ENCODE data around the gene MYL12B. TPM values are rescaled to one million over a fixed set of nuclear protein-coding genes. Genes with fewer than 3 reads are reported as not detected.
A peak's percentile ranks its signal among the peaks of the same experiment; 100 is the strongest.

The MYL12B gene
- total RNA-seq, 4 donors from 2014 or later: 362 to 430 (median 386) TPM

DNA sequence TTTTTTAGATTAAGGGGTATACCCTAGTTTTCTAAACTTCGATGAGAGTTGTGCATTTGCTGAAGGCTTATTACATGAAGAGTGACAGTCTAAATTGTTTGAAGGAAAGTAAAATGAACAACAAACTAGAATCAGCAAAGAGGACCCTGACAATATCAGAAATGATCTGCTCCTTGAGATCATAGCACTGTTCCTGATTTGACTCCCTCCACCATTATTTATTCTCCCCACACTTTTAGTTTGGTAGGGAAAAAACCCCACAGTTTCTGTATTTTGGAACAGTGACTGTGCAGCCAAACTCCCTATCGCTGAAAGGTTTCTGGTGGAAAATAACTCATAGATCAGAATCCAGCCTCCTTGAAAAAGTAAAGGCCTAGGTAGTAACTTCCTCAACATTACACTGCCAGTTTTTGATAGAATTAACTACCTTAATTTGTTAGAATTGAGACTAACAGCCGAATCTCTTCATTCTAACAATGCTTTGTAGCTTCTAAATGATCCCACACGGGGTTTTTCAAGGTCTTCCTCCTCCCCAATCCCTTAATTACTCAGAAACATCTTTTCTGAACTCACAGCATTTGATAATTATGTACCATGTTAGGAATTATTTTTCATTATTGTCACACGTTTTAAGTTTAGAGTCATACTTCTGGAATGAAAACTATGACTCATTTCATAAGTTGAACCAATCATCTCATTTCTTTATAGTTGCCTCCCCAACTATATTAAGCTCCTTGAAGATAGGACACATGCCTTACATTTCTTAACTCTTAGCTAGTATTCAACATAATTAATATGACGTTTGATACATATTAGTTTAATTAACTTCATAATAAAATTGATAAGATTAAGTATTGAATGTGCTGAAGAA, 11.5 kb upstream of the MYL12B start:
- TF ChIP-seq, protein P1, sequence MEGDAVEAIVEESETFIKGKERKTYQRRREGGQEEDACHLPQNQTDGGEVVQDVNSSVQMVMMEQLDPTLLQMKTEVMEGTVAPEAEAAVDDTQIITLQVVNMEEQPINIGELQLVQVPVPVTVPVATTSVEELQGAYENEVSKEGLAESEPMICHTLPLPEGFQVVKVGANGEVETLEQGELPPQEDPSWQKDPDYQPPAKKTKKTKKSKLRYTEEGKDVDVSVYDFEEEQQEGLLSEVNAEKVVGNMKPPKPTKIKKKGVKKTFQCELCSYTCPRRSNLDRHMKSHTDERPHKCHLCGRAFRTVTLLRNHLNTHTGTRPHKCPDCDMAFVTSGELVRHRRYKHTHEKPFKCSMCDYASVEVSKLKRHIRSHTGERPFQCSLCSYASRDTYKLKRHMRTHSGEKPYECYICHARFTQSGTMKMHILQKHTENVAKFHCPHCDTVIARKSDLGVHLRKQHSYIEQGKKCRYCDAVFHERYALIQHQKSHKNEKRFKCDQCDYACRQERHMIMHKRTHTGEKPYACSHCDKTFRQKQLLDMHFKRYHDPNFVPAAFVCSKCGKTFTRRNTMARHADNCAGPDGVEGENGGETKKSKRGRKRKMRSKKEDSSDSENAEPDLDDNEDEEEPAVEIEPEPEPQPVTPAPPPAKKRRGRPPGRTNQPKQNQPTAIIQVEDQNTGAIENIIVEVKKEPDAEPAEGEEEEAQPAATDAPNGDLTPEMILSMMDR (IDR thresholded peaks at IDR 0.05): no peak
- TF ChIP-seq POLR2A (IDR thresholded peaks at IDR 0.05): no peak
- Histone ChIP-seq H3K27ac (peak overlapping the region; percentile 73 to 100 (median 92)), H3K9me3 (no peaks in the 10 kb centered on the region), H3K4me3 (peak overlapping the region in 2 of 4 donors; percentile 93 to 100), H3K36me3 (peaks cover 9 to 32% (median 16%) of the 10 kb centered on the region in 3 donors), H3K27me3 (no peaks in the 10 kb centered on the region), H3K4me1 (peaks cover 5 to 69% (median 31%) of the 10 kb centered on the region in 3 donors)
- no peak for DNase-seq
- 24 to 32% methylated on average over 6 of the region's 6 CpGs for WGBS, 2 donors
- intact Hi-C loops (cut with DNase I): no loop called here

DNA sequence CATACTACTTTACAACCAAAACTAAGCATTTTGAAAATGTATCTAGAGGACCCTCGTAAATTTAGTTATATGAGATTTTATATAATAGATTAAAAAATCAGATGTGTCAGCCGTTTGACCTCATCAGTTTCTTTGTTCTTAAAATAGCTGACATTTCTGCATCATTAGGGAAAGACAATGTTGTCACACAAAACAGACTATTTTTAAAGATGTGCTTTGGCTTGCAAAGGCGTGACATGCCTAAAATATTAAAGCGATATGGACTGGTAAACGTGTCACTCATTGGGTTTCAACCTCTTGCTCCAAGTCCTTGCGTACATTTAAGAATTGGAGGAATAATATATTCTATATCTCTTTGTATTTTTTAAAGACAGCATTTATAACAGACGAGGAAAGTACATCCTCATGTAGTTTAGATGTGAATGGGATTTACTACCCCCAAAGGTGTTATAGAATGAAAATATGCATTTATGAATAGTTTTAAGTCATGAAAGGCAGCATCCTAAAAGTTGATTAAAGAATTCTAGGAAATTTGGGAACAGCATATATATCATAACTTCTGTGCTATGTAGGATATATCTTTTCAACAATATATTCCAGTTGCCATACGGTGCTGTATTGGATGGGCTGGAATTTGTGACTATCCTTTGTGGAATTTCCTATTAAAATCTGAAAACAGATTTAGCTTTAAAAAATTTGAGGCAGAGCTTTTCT, 10.5 kb upstream of the MYL12B start:
- H3K27ac ChIP-seq: peak overlapping the region in 3 of 4 donors; percentile 59 to 100 (median 99)
- peaks cover 5 to 69% (median 29%) of the 10 kb centered on the region in 3 donors for H3K4me1 ChIP-seq
- peak overlapping the region in 1 of 4 donors; percentile 27 for H3K4me3 ChIP-seq
- intact Hi-C loops (cut with DNase I): no loop called here
- 53 to 62% methylated on average over 8 of the region's 8 CpGs for WGBS, 2 donors
- no peaks in the 10 kb centered on the region for H3K27me3 ChIP-seq
- TF ChIP-seq POLR2A (IDR thresholded peaks at IDR 0.05): no peak
- TF ChIP-seq, protein P1 (IDR thresholded peaks at IDR 0.05): no peak
- peaks cover 9 to 42% (median 16%) of the 10 kb centered on the region in 3 donors for H3K36me3 ChIP-seq
- DNase-seq: no peak
- no peaks in the 10 kb centered on the region for H3K9me3 ChIP-seq

DNA sequence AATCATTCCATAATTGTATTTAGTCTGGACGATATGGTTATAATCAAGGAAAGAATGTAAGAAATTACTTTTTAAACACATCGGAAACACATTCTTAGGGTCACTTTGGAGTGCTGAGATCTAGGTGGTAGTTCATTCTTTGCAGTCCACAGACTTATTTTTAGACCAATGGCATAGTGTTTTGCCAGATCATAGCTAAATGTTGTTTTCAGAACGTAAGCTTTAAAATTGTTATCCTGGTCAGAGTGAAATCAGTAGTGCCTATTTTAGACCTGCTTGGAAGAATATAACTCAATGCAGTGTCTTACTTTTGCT, 10.0 kb upstream of the MYL12B start:
- peaks cover 5 to 69% (median 35%) of the 10 kb centered on the region in 3 donors for H3K4me1 ChIP-seq

DNA sequence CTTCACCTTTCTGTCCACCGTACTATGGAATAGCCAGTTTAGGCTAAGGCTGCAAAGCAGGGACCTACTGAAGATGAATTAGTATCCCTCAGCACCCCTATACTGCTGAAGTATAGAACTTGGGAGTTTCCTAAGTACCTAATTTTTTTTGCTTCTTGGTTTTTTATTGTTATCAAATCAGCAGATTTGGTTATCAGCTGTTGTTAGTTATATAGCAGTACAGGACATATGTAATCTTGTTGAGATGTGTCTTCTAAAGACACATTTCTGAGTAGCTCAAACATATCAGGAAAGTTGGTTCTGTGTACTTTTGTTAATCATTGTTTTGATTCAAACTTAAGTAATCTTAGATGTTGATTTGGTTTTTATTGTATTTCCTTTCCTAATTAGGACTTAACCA, 9.1 kb upstream of the MYL12B start:
- Histone ChIP-seq H3K36me3 (peaks cover 9 to 56% (median 18%) of the 10 kb centered on the region in 3 donors), H3K4me1 (peaks cover 5 to 76% (median 36%) of the 10 kb centered on the region in 3 donors), H3K4me3 (no peak overlapping the region), H3K27me3 (no peaks in the 10 kb centered on the region), H3K27ac (peak overlapping the region in 1 of 4 donors; percentile 21), H3K9me3 (no peaks in the 10 kb centered on the region)
- 82 to 86% methylated on average over 1 of the region's 1 CpG for WGBS, 2 donors
- TF ChIP-seq POLR2A (IDR thresholded peaks at IDR 0.05): no peak
- TF ChIP-seq, protein P1 (IDR thresholded peaks at IDR 0.05): no peak
- DNase-seq: no peak
- intact Hi-C loops (cut with DNase I): no loop called here

More for the DNA sequence above, 10.0 kb upstream of the MYL12B start:
- Histone ChIP-seq H3K36me3 (peaks cover 9 to 47% (median 16%) of the 10 kb centered on the region in 3 donors), H3K4me3 (peak overlapping the region in 2 of 4 donors; percentile 0 to 27), H3K27me3 (no peaks in the 10 kb centered on the region), H3K27ac (peak overlapping the region in 3 of 4 donors; percentile 59 to 100 (median 99)), H3K9me3 (no peaks in the 10 kb centered on the region)
- TF ChIP-seq POLR2A (IDR thresholded peaks at IDR 0.05): no peak
- TF ChIP-seq, protein P1 (IDR thresholded peaks at IDR 0.05): no peak
- no peak for DNase-seq
- intact Hi-C loops (cut with DNase I): no loop called here
- 56 to 72% methylated on average over 3 of the region's 3 CpGs for WGBS, 2 donors

DNA sequence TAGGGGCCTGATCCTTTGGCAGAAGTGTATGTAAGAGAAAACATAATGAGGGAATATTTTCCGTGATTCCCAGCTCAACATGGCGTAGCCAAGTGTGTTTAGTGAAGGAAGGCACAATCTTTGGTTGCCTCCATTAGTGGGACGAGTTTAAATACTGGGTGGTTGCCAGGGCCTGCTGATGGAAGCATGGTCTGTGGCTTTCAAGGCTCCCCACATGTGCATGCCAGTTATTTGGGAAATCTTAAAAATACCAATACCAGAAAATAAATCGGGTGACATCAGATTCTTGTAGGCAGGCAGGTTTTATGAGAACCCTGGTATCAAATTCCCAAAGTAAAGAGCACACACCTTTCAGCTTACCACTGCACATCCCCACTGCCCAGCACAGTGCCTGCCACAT, 7.2 kb upstream of the MYL12B start:
- peaks cover 0 to 66% (median 31%) of the 10 kb centered on the region in 3 donors for H3K4me1 ChIP-seq
- no peak overlapping the region for H3K27ac ChIP-seq
- H3K4me3 ChIP-seq: no peak overlapping the region
- no peak for DNase-seq
- intact Hi-C loops (cut with DNase I): no loop called here
- H3K36me3 ChIP-seq: peaks cover 9 to 66% (median 26%) of the 10 kb centered on the region in 3 donors
- 88% methylated on average over 4 of the region's 4 CpGs for WGBS, 2 donors
- TF ChIP-seq, protein P1 (IDR thresholded peaks at IDR 0.05): no peak
- no peak for TF ChIP-seq POLR2A (IDR thresholded peaks at IDR 0.05)
- H3K9me3 ChIP-seq: no peaks in the 10 kb centered on the region
- no peaks in the 10 kb centered on the region for H3K27me3 ChIP-seq
